Subcutaneous preadipocyte (primary cell): ENCODE data around the gene WDR70. TPM values are rescaled to one million over a fixed set of nuclear protein-coding genes. Genes with fewer than 3 reads are reported as not detected.

Source experiments
- small RNA-seq: library from RNA; depleted of rRNA; stranded (forward); fragments of <200 nt; gene quantifications from one replicate; pipeline ENCODE3, GENCODE V24; 2012
- total RNA-seq: library from RNA; depleted of rRNA; stranded (reverse); fragments of >200 nt; gene quantifications from 2 replicates; pipeline ENCODE4 v1.2.3, GENCODE V29; 2012

Gene WDR70
- total RNA-seq: 24.8 and 31.2 TPM in 2 replicates

DNA sequence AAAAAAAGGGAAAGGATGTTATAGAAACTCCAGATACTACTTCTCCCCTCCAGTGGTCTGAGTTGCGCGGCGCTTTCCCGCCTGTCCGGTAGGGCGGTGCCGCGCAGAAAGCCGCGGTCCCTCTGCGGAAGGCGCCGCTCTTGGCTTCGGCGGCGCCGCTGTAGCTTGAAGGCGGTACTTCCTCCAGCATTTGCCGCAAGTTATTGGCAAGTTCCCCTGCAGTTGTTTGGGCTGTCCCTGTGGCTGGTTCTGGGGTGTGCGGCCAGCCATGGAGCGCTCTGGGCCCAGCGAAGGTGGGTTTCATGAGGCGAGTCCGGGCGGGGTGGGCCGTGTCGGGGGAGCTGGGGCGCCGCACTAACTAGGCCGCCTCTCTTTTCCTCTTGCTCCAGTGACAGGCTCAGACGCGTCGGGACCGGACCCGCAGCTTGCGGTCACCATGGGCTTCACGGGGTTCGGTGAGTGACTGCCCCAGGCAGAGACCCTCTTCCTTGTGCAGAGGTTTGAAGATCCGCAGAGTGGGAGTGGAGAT is at the start of gene WDR70:
TSS of gene WDR70 (plus strand) at position 219 of the 529 bp plus-strand sequence. CDS start at position 269, 50 bp downstream.

DNA sequence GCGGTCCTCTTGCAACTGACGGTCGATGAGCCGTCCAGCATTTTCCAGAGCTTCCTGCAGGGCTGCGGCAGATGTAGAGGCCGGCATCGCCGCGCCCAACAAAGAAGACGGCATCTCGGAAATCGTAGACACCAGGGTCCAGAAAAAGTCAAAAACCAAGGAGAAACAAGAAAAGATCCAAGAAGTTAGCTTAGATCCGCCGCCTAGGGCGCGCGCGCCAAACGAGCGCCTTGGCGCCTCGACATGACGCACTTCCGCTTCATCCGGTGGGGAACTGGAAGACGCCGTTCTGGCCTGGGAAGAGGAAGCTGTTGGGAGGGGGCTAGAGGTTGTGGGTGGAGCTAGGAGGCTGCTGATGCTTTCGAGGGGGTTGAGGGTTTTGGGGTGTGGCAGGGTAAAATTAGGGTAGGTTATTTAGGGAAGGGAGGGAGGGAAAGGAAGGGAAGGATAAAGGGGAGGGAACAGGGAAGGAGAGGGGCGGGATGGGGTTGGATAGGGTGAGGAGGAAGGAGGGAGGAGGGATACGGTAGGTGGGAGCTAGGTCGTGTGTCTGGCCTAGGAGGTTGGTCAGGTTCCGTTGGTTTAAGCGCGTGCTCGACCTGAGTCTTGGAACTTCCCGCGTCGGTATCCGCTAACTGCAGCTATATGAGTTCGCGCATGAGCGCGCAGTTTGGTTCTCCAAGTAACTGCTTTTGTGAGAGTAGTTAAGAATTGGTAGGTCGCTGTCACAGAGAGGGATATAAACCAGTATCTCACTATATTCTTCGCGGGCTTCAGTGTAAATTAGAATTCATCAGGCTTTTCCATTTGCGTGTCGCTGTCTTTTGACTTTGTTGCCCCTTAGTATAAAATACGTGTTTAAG is 8.0 kb upstream of the WDR70 start, which contains the start of gene NUP155:
TSS of gene NUP155 (minus strand) at position 243 of the 863 bp plus-strand sequence. CDS start at position 114, 129 bp downstream.

Small RNA genes lying within 50 kb of the gene (small RNA-seq; reads per million reads assigned to genes)
- gene RNU6-1190P (not detected), gene RNU6-484P (not detected)

Other genes starting within 250 kb of the WDR70 start
- 29.5 and 30.5 TPM in 2 replicates for gene CPLANE1, start 129.9 kb upstream of the WDR70 start, total RNA-seq
- 39.3 and 70.8 TPM in 2 replicates for gene NUP155, start 8.2 kb upstream of the WDR70 start, total RNA-seq